H1 (cell line): ENCODE results near the gene KPNA3. TPM values are rescaled to one million over a fixed set of nuclear protein-coding genes. Genes with fewer than 3 reads are reported as not detected.

Experiments
- BACH1 ChIP-seq: IDR thresholded peaks from 2 replicates; pipeline ENCODE4 v1.6.1; 2012; ENCODE audit warnings: low read length, improper control_type of control experiment
- BRCA1 ChIP-seq: IDR thresholded peaks from 2 replicates; pipeline ENCODE4 v1.6.1; 2012; ENCODE audit warnings: low read depth, low read length, improper control_type of control experiment
- CBX8 ChIP-seq: fragments of 300-800, 300-1000 bp; sonication (generic); IDR thresholded peaks from 2 replicates; pipeline ENCODE4 v1.7.1; 2016; ENCODE audit warnings: low read depth, low read length, borderline replicate concordance
- CREB1 ChIP-seq: IDR thresholded peaks from 2 replicates; pipeline ENCODE4 v1.6.1; 2012; ENCODE audit warnings: inconsistent platforms
- EGR1 ChIP-seq: IDR thresholded peaks from 2 replicates; pipeline ENCODE4 v1.6.1; 2011; ENCODE audit warnings: low read depth, low read length, borderline replicate concordance
- FOSL1 ChIP-seq: IDR thresholded peaks from 2 replicates; pipeline ENCODE4 v1.6.1; 2011; ENCODE audit warnings: mild to moderate bottlenecking, low read depth, low read length, moderate library complexity; ENCODE audit not compliant: insufficient read depth
- HDAC6 ChIP-seq: IDR thresholded peaks from one replicate; pipeline ENCODE4 v1.7.1; 2012; ENCODE audit warnings: low read depth, mild to moderate bottlenecking, inconsistent platforms, low read length, moderate library complexity
- JUN ChIP-seq: IDR thresholded peaks from 2 replicates; pipeline ENCODE4 v1.6.1; 2011; ENCODE audit warnings: low read depth, mild to moderate bottlenecking, improper control_type of control experiment, low read length
- KDM1A ChIP-seq: fragments of 200-600, 300-600 bp; sonication (generic); IDR thresholded peaks from 2 replicates; pipeline ENCODE4 v1.7.1; 2016; ENCODE audit warnings: mild to moderate bottlenecking, low read length, borderline replicate concordance
- KDM5A ChIP-seq: fragments of 200-600 bp; IDR thresholded peaks from 2 replicates; pipeline ENCODE4 v1.7.1; 2012; ENCODE audit warnings: mild to moderate bottlenecking, low read length, inconsistent platforms, mixed read lengths
- NANOG ChIP-seq: IDR thresholded peaks from 2 replicates; pipeline ENCODE4 v1.6.1; 2011; ENCODE audit warnings: low read length, low read depth, mild to moderate bottlenecking, inconsistent platforms; ENCODE audit not compliant: insufficient read depth, poor library complexity, severe bottlenecking
- PHF8 ChIP-seq: fragments of 200-600 bp; sonication (generic); conservative IDR thresholded peaks from 2 replicates; pipeline ENCODE4 v1.7.1; 2012; ENCODE audit warnings: low read depth, mild to moderate bottlenecking, inconsistent platforms, low read length, moderate library complexity
- POU5F1 ChIP-seq: IDR thresholded peaks from 2 replicates; pipeline ENCODE4 v1.6.1; 2011; ENCODE audit warnings: low read depth, mild to moderate bottlenecking, low read length, moderate library complexity
- RAD21 ChIP-seq, 2 experiments: IDR thresholded peaks in 1 of 2; conservative IDR thresholded peaks in 1 of 2; 2 replicates each; pipeline ENCODE4 v1.6.1; 2011; ENCODE audit warnings: low read depth in 2 of 2, low read length in 2 of 2, improper control_type of control experiment in 1 of 2, inconsistent platforms in 1 of 2, mild to moderate bottlenecking in 1 of 2, moderate library complexity in 1 of 2
- RFX5 ChIP-seq: IDR thresholded peaks from 2 replicates; pipeline ENCODE4 v1.6.1; 2011; ENCODE audit warnings: low read depth, low read length, improper control_type of control experiment, borderline replicate concordance
- RXRA ChIP-seq: IDR thresholded peaks from 2 replicates; pipeline ENCODE4 v1.6.1; 2011; ENCODE audit warnings: low read depth, mild to moderate bottlenecking, low read length, moderate library complexity; ENCODE audit not compliant: insufficient read depth
- SIN3A ChIP-seq, 2 experiments: IDR thresholded peaks in 1 of 2; conservative IDR thresholded peaks in 1 of 2; 2 replicates each; pipeline ENCODE4 v1.6.1; 2011 to 2012; ENCODE audit warnings: low read length in 2 of 2, improper control_type of control experiment in 1 of 2, low read depth in 1 of 2, mild to moderate bottlenecking in 1 of 2
- SP2 ChIP-seq: IDR thresholded peaks from 2 replicates; pipeline ENCODE4 v1.6.1; 2012; ENCODE audit warnings: mild to moderate bottlenecking, low read length, inconsistent platforms
- TAF1 ChIP-seq: IDR thresholded peaks from 2 replicates; pipeline ENCODE4 v1.6.1; 2011; ENCODE audit warnings: mild to moderate bottlenecking, low read depth, low read length
- TCF12 ChIP-seq: IDR thresholded peaks from 2 replicates; pipeline ENCODE4 v1.6.1; 2011; ENCODE audit warnings: low read depth, mild to moderate bottlenecking, low read length
- TEAD4 ChIP-seq: IDR thresholded peaks from 2 replicates; pipeline ENCODE4 v1.6.1; 2012; ENCODE audit warnings: low read depth, low read length, inconsistent platforms, mixed read lengths
- YY1 ChIP-seq: IDR thresholded peaks from 2 replicates; pipeline ENCODE4 v1.6.1; 2011; ENCODE audit warnings: low read depth, mild to moderate bottlenecking, low read length
- polyA plus RNA-seq, 7 experiments: library from polyadenylated mRNA; depleted of rRNA in 3 of 7; stranded (reverse) in 5 of 7; unstranded in 2 of 7; fragments of >200 nt in 5 of 7; fragments of 200-250 nt in 2 of 7; gene quantifications; 1 replicate in 5 of 7; 2 replicates in 1 of 7; 4 replicates in 1 of 7; pipeline versions ENCODE4 v1.2.1 to v1.2.3, GENCODE V29; 2011 to 2013; ENCODE audit warnings: missing spikeins in 2 of 7, mixed read lengths in 2 of 7
- total RNA-seq: library from RNA; stranded (reverse); fragmentation: NEBNext Ultra II Directional; extraction: Animal tissue kit (Norgen Biotek cat#: 25700); gene quantifications from 2 replicates; pipeline ENCODE4 v1.2.1, GENCODE V29; 2021
- TF ChIP-seq, protein P1 (sequence below): IDR thresholded peaks from 2 replicates; pipeline ENCODE4 v1.6.1; 2011; ENCODE audit warnings: low read depth, mild to moderate bottlenecking, low read length; ENCODE audit not compliant: insufficient read depth
- TF ChIP-seq, protein P2 (sequence below): IDR thresholded peaks from 2 replicates; pipeline ENCODE4 v1.6.1; 2012; ENCODE audit warnings: inconsistent platforms

KPNA3 gene
- total and polyA plus RNA-seq, 2 of the 8 experiments (the other 6 are each of a cell fraction or from before 2014, with no cell fraction given) = 21.4 to 63.2 TPM

DNA sequence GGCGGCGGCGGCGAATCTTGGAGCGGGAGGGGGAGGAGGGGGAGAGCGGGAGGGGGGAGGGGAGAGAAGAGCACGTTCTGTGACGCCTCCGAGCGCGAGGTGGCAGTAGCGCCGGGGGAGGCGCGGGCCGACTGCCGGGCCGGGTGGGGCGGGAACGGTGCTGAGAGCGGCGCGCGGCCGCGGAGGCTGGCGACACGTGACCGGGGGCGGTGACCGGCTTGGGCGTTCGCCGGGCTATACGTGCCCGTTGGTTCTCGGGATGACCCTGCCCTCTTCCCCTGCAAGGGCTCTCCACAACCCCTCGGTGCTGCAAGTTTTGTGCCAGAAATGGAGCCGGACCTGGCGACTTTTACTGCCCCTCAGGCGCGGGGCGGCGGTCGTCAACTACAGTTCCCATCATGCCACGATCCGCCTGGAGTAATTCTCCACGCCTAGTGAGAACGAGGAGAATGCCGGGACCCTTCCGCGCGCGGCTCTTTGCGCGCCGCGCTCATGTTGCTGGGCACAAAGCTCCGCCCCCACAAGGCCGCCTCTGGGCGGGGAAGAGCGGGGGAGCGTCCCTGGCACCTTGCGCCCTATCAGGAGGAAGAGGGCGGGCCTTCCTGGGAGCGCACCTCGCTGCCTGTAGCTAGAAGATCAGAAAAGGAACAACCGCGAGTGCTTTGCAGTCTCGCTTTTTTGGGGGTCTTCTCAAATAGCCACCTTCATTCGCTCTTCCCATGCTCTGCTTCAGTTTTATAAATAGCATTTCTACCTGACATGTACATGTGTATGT, at the start of gene KPNA3 (continued):
- TF ChIP-seq JUN (no peak), HDAC6 (no peak), EGR1 (peak; percentile 32; the same call in 1 of the 2 replicates), CBX8 (no peak), KDM5A (no peak), TCF12 (no peak), YY1 (no peak), SP2 (no peak), NANOG (no peak), RAD21 (IDR thresholded peaks at IDR 0.05 in 1 of 2, conservative IDR thresholded peaks at IDR 0.05 in 1 of 2; ENCODE audit: low read depth in 2 of 2, low read length in 2 of 2) (no peak; a peak in 2 of 4 replicates), PHF8 (peak; percentile 93), BRCA1 (no peak), BACH1 (peak; percentile 80), FOSL1 (no peak), RFX5 (no peak), SIN3A (conservative IDR thresholded peaks at IDR 0.05 in 1 of 2, IDR thresholded peaks at IDR 0.05 in 1 of 2; ENCODE audit: low read depth in 1 of 2, low read length in 2 of 2) (0 out of 4 replicates have a peak, but pooled peaks of 1 of the 2 experiments have one; percentile 53), TEAD4 (peak; percentile 25; the same call in 1 of the 2 replicates), CREB1 (peak; percentile 6; the same call in 1 of the 2 replicates), POU5F1 (no peak), TAF1 (peak; percentile 80), KDM1A (0 out of 2 replicates have a peak, but pooled peaks have one; percentile 44), RXRA (no peak)
- TF ChIP-seq, protein P1, sequence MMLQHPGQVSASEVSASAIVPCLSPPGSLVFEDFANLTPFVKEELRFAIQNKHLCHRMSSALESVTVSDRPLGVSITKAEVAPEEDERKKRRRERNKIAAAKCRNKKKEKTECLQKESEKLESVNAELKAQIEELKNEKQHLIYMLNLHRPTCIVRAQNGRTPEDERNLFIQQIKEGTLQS = peak; percentile 47; the same call in 1 of the 2 replicates
- TF ChIP-seq, protein P2, sequence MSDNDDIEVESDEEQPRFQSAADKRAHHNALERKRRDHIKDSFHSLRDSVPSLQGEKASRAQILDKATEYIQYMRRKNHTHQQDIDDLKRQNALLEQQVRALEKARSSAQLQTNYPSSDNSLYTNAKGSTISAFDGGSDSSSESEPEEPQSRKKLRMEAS = peak; percentile 76
